GM06990 (cell line): ENCODE measurements around the gene SHH.

Source experiments
- DNase-seq: peaks from one replicate; pipeline ENCODE4 v3.0.0-alpha.2; 2011; ENCODE audit not compliant: insufficient read length; ENCODE audit errors: extremely low read depth
- H3K27me3 ChIP-seq: replicated peaks from 2 replicates; pipeline ENCODE4 v1.6.0; 2011; ENCODE audit warnings: low read length; ENCODE audit not compliant: control insufficient read depth, insufficient read depth
- H3K36me3 ChIP-seq: 2 replicates; pipeline ENCODE4 v1.5.1; 2011; ENCODE audit warnings: low read length; ENCODE audit not compliant: control insufficient read depth, insufficient read depth
- H3K4me3 ChIP-seq: replicated peaks from 2 replicates; pipeline ENCODE4 v1.5.1; 2011; ENCODE audit warnings: low read depth, mild to moderate bottlenecking, control low read depth, low read length
- CTCF ChIP-seq: IDR thresholded peaks from 2 replicates; pipeline ENCODE4 v1.5.1; 2011; ENCODE audit warnings: low read length, control low read depth, mild to moderate bottlenecking, inconsistent platforms; ENCODE audit not compliant: insufficient read depth, poor library complexity, severe bottlenecking

SHH gene

DNA sequence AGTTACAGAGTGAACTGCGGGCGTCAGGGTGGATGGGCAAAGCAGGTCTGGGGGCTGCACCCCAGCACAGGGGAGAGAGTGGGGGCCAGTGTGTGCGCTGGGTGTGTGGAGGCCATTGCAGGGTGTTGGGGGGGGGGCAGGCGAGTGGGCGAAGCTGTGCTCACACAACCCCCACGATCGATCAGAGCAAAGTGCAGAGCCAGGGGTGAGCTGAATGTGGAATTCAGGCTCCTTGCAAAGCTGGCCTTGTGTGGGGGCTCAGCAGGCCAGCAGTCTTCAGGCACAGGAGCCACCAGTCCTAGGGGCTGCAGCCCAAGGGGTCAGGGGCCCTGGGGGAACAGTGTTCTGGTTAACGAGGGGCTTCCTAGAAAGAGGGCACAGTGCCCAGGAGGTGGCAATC is 862 bp upstream of the SHH start:
- H3K36me3 ChIP-seq = no peaks in the 10 kb centered on the region
- H3K4me3 ChIP-seq = no peak overlapping the region
- no peak for DNase-seq
- H3K27me3 ChIP-seq = peaks cover 4% of the 10 kb centered on the region
- no peak for TF ChIP-seq CTCF

DNA sequence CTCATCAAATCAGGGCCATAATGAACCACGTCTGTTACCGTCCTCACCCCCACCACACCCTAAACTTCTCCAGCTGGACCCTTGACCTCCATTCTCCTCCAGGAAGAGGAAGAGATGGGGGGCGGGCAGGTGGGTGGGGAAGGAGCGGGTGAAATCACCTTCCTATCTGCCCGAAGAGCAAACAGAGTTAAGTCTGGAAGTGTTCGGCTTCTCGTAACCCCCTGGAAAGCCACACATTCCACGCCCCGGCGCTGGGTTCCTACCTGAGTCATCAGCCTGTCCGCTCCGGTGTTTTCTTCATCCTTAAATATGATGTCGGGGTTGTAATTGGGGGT is 736 bp downstream of the SHH start:
- Histone ChIP-seq H3K36me3 (no peaks in the 10 kb centered on the region), H3K27me3 (peaks cover 7% of the 10 kb centered on the region), H3K4me3 (no peak overlapping the region)
- no peak for TF ChIP-seq CTCF
- no peak for DNase-seq

DNA sequence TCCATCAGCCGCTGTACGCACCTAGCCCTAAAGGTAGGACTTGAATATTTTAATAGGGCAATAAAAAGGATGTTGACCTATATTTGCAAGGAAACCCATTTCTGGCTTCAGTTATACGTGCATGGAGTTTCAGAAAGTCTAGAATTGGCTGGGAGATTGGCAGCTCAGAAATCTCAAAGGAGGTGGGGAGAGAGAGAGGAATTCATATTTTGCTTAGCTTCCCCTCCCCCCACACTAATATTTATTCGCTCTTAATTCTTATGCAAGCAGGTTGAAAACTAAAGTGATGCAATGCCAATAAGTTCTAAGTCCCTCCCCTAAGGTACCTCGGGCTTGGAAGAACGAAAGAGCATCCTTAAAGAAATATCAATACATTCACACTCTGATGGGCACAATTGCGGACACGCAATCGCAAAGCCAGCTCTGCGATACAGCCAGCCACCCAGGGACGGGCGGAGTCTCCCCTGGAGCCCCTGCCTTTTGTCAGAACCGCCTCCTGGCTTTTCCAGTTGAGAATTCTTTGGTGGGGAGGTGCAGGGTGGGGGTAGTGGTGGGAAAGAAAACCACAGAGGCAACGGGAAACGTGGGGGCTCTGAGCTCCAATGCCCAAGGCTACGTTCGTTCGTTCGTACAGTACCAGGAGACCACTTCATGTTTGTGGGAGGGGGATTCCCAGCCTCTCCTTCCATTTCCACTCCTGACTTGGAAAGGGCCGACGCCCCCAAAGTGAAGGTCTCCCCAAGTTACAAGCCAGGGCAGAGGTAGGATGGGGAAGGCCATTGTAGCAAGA is 1.3 kb downstream of the SHH start:
- DNase-seq = no peak
- Histone ChIP-seq H3K36me3 (no peaks in the 10 kb centered on the region), H3K27me3 (peaks cover 7% of the 10 kb centered on the region), H3K4me3 (no peak overlapping the region)
- TF ChIP-seq CTCF = no peak

DNA sequence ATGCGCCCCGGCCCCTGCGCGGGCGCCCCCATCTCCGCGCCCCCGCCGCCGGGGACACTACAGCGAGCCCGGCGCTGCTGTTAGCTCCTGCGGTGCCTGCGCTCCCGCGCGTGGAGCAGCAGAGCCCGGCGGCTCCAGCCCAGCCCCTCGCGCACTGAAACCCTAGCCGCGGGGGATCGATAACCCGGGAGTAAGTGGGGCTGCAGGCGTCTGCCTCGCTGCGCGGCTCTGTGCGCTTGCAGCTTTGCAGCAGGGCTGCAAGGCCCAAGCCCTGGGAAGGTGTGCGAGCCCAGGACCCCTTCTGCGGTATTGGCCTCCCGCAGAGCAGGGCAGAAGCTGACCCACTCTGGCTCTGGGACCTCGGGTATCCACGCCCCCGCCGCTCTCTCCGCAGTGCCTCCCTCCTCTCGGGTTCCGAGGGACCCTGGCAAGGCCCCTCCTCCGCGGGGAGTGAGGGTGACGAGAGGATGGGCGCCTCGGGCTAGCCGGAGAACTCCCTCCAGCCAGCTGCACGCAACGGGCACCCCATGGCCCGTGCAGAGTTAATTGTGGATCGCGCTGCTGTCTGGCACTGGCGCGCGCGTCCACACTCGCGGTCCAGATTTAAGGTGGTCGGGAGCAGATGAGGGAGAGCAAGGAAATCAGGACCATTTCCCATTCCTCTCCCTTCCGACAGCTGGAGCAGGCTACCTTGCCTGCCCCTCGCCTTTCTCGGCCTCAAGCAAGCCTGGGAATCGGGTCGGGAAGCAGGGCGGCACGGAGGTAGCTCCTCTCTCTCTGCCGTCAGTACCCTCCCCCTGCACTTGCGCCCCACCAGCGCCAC is 2.1 kb downstream of the SHH start:
- H3K4me3 ChIP-seq = no peak overlapping the region
- no peak for DNase-seq

DNA sequence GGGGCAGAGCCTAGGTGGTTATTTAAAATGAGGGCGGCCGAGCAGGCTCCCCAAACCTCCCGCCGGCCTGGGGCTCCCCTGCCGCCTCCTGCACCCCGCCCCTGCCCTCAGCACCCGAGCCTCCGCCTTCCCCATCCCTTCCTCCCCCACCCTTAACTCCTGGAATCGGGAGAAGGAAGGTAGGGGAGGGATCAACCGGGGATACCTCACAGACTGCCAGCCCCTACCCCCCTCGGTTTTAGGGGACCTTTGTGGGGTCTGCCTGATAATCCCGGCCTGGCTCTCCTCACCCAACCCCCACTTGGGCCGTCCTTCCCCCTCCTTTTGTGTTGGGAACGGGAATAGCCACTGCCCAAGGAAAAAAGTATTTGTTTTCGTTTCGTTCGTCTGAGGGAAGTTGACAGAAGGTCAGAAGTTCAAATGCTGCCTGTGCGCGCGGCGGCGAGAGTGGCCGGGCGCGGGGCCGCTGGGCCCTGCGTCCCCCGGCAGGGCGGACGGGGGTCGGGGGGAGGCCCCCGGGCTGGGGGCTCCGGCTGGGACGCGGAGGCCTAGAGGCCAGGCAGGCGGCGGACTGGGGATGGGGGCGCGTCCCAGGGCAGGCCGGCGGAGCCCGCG is 2.8 kb downstream of the SHH start:
- no peak for TF ChIP-seq CTCF
- Histone ChIP-seq H3K4me3 (no peak overlapping the region), H3K27me3 (peaks cover 7% of the 10 kb centered on the region), H3K36me3 (no peaks in the 10 kb centered on the region)
- no peak for DNase-seq

More for the DNA sequence above, 2.1 kb downstream of the SHH start:
- no peak for TF ChIP-seq CTCF
- H3K27me3 ChIP-seq = peaks cover 7% of the 10 kb centered on the region
- H3K36me3 ChIP-seq = no peaks in the 10 kb centered on the region
